Measurements from ENCODE around the gene SKOR1.

The SKOR1 gene

DNA sequence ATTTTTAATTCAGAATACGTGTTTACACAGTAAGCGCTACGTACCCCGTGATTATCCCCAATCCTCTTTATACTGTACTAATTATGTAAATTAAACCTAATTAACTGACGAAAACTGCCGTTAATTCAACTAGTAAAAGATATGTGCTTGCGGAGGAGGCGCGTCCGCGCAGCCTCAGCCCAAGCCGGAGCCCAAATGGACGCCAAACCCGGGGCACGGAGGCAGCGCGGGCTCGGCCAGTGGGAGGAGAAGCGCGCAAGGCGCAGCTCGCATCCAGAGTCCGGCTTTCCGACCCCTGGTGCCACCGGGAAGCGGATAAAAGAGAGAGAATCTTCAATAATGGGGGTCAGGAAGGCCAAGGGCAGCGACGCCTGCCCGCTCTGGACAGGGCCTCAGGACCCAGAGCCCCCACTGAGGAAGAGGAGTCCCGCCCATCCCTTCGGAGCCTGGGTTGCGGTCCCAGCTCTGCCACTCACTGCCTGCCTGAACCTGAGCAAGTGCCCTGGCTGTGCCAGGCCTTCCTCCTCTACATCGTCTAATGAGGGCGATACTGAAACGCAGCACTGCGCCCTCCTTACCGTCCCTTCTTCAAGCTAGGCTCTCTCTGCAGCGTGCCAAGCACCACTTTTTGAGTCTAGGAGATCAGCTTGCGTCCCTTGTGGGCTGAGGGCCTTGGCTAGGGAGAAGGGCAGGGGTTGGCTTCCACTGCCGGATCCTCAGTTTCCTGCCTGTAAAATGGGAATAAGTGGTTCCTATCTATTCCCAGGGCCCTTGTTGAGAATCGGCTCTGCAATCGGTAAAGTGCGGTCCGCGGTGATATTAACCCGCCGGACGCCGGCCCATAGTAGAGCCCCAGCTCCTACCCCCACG, 5.0 kb upstream of the SKOR1 start:
- no peak for DNase-seq

DNA sequence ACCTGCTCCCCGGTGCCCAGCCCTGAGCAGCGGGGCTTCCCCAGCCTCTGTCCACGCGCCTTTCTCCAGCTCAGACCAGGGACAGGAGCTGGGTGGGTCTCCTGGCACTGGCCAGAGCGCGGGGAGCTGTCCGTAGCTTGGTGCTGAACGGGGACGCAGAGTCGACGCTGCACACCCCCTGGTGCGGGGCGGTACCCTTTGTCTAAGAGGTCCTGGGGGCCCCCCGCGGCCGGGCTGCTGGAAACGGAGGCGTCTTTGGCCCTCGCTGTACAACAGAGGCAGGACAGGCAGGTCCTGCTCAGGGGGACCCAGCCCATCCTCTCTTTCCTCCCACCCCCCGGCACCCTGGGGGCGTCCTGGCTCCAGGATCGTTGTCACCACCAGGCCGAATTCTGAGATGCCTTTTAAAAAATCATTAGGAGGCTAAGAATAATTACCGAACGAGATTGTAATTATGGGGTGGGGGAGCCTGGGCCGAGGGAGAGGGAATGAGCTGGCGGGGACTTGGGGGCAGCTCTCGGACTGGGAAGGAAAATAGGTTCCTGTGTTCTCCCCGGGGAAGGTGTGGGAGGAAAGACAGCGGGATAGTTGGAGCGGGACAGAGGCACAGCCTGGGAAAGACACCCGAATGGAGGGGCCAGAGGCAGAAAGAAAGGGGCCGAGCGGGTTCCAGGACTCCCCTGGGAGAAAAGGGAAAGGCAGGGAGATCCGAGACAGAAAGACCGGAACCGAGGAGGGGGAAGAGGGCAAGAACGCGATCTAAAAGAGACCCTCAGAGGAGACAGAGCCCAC, 4.1 kb upstream of the SKOR1 start:
- no peak for DNase-seq

DNA sequence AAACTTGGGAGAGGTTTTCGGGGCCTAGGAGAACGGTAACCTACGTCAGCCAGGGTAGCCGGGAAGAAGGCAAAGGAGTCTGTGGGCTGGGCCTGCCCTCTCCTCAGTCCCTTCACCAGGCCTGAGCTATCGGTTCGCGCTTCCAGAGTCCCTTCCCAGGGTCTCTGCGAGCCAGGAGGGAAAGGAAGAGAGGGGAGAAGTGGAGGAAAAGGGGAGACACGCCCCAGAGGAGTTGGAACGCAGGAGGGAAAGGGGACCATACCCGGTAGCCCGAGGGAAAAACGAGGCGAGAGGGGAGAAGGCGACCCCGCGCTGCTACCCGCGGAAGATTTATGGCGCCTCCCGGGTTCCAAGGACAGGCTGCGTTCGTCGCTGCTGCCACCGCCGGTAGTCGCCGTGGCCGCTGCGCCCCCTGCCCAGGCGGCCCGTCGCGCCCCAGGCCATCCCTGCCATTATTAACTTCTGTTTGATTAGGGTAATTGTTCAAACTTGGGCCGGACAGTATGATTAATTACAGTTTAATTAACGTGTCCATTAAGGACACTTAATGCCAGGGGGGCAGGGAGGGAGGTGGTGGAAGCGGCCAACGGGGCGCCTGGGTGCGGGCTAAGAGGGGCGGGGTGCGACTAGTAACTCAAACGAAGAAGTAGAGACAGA, 3.4 kb upstream of the SKOR1 start:
- DNase-seq = no peak

DNA sequence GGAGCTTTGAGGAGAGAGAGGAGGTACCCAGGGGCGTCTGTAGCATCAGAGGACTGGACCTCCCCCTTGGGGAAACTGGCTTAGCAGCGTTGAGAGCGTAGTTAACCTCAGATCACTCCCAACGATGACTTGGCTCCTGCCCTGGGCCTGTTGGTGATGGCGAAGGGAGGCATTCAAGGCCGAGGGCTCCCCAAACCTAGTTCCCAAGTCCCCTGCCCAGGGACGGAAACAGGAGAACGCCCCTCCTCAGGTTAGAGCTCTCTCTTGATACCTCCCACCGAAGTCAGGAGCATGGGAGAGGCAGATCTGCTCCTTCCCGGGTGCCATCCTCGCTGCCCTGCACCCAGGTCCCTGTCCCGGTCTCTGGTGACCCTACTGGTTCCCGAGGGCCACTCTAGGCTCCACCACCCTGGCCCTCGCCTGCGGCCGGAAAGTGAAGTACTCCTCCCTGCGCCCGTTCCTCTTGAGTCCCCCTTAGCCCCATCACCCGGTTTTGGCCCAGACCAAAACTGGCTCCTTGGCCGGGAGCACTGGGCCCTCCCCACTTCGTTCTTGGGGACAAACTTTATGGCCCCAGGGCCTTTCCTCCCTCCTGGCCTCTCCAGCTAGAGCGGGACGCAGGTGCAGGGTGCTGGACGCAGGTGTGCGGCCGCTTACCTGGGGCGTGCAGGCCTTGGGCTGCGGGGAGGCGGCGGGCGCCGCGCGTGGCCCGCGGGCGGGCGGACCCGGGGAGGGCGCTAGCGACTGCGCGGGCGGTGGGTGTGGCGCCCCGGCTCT, 2.6 kb upstream of the SKOR1 start:
- DNase-seq = no peak

DNA sequence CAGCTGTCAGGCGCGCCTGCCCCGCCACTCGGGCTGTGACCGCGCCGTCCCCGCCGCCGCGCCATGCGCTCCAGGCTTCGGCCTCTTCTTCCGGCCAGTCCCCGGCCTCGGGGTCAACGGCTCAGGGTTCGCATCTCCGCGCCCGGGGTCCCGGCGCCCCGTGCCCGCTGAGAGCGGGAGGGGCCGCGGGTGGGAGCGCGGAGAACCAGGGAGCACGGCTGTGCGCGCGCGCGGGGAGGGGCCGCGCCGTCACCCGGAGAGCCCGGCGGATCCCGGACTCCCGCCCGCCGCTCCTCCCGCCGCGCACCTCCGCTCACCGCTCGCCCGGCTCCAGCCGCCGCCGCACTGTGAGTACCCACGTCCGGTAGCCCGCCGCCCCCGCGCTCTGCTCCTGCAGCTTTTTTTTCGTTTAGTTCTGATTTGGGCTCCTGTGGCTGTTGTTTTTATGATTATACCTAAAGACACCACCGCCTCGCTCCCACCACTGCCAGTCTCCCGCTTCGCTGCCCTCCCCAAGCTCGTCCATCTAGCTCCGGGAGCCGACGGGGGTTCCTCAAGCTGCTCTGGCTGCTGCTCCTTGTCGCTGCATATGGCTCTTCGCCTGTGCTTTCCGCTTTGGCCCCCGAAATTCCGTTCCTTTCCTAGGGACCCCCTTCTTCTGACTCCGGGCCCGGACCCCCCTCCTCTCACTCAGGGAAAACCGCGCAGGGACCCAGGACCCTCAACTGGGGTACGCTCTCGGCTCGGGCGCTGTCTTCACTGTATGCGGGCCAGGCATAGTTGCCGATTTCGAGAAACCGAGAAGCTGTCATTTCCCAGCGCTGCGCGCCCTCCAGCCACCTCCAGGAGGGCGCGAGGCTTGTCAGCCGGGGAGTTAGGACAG, 1.8 kb upstream of the SKOR1 start:
- no peak for DNase-seq

DNA sequence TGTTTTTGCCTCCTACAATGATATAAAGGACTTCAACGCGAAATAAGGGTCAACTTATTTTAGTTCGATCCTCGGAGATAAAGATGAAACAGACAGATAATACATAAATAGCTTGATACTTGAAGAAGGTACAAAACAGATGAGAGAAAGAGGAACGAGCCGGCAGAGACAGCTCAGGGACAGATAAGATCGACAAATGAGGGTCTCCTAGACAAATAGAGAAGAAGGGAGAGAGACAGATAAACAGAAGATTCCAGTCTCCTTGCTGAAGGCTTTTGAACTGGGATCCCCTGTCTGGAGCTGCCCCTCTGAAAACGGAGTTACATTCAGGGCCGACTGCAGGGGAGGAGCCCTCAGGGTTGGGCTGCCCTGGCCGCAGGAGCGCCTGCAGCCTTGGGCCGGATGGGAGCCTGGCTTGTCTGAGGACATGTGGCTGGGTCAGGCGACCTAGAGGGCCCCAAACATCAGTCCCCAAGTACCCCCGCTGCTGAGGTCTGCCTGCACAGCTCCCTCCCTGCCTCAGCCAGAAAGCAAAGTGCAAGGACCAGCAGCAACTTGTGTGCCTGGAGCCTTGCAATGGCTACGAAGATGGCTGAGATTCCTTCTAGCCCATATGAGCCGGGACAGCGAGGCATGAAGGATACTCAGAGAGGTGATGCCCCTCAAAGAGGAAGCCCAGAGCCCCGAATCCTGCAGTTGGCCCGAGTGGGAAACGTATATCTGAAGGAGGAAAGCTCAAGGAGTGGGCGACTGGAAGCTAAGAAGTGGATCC, 926 bp upstream of the SKOR1 start:
- no peak for DNase-seq

DNA sequence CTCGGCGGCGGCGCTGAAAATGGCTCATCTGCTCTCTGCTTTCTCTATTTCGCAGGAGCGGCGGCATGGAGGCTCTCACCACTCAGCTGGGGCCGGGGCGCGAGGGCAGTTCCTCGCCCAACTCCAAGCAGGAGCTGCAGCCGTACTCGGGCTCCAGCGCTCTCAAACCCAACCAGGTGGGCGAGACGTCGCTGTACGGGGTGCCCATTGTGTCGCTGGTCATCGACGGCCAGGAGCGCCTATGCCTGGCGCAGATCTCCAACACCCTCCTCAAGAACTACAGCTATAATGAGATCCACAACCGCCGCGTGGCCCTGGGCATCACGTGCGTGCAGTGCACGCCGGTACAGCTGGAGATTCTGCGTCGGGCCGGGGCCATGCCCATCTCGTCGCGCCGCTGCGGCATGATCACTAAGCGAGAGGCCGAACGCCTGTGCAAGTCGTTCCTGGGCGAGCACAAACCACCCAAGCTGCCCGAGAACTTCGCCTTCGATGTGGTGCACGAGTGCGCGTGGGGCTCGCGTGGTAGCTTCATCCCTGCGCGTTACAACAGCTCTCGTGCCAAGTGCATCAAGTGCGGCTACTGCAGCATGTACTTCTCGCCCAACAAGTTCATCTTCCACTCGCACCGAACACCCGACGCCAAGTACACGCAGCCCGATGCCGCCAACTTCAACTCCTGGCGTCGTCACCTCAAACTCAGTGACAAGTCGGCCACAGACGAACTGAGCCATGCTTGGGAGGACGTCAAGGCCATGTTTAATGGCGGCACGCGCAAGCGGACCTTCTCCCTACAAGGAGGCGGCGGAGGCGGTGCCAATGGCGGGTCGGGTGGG, 790 bp downstream of the SKOR1 start:
- no peak for DNase-seq

DNA sequence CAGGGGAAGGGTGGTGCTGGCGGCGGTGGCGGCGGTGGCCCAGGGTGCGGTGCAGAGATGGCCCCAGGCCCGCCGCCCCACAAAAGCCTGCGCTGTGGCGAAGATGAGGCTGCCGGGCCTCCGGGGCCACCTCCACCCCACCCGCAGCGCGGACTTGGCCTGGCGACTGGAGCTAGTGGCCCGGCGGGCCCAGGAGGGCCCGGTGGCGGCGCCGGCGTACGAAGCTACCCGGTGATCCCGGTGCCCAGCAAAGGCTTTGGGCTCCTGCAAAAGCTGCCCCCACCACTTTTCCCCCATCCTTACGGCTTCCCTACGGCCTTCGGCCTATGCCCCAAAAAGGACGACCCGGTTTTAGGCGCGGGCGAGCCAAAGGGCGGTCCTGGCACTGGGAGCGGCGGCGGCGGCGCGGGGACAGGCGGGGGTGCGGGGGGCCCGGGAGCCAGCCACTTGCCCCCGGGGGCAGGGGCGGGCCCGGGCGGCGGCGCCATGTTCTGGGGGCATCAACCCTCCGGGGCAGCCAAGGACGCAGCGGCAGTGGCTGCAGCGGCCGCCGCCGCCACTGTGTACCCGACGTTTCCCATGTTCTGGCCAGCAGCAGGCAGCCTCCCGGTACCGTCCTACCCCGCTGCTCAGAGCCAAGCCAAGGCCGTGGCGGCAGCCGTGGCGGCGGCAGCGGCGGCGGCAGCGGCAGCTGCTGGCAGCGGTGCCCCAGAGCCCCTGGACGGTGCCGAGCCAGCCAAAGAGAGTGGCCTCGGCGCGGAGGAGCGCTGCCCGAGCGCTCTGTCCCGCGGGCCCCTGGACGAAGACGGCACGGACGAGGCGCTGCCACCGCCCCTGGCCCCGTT, 1.6 kb downstream of the SKOR1 start:
- no peak for DNase-seq

DNA sequence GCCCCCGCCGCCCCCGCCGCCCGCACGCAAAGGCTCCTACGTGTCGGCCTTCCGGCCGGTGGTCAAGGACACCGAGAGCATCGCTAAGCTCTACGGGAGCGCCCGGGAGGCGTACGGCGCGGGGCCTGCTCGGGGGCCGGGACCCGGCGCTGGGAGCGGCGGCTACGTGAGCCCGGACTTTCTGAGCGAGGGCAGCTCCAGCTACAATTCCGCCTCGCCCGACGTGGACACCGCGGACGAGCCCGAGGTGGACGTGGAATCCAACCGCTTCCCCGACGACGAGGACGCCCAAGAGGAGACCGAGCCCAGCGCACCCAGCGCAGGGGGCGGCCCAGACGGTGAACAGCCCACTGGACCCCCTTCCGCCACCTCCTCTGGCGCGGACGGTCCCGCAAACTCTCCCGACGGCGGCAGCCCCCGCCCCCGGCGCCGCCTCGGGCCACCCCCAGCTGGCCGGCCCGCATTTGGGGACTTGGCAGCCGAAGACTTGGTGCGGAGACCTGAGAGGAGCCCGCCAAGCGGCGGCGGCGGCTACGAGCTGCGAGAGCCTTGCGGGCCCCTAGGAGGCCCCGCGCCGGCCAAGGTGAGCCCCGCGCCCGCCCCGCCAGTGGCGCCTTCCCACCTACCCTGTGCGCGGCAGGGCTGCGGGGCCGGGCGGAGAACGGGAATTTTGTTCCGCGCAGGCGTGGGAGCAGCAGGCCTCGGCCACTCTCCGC, 2.4 kb downstream of the SKOR1 start:
- no peak for DNase-seq

DNA sequence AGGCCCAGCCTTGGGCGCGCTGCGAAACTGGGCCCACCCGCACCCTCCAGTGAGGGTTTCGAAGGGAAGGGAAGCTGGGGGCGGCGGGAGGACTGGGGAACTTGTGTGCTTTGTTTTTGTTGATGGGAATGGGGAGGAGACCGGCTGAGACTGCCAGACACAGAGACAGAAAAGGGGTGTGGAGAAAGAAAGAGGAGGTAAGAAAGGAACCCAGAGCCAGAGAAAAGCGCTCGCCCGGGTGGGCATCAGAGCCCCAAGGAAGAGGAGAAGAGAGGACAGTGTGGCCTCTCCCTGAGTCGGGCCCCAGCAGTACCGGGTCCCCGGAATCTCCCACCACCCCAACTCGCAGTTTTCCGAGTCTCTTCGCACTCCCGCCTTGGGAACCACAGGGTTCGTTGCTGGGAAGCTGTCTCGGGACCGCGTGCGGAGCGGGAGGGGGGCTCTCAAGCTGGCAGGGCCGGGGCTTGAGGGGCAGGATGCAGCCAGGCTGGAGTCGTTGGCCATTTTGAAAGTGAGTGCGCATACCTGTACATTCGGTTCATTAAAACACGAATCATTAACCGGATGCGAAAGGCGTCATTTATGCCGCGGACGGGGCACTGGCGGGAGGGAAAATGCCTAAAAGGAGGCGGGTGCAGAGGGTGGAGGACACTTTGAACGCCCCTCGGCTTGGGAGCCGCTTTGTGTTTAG, 3.1 kb downstream of the SKOR1 start:
- DNase-seq = no peak

DNA sequence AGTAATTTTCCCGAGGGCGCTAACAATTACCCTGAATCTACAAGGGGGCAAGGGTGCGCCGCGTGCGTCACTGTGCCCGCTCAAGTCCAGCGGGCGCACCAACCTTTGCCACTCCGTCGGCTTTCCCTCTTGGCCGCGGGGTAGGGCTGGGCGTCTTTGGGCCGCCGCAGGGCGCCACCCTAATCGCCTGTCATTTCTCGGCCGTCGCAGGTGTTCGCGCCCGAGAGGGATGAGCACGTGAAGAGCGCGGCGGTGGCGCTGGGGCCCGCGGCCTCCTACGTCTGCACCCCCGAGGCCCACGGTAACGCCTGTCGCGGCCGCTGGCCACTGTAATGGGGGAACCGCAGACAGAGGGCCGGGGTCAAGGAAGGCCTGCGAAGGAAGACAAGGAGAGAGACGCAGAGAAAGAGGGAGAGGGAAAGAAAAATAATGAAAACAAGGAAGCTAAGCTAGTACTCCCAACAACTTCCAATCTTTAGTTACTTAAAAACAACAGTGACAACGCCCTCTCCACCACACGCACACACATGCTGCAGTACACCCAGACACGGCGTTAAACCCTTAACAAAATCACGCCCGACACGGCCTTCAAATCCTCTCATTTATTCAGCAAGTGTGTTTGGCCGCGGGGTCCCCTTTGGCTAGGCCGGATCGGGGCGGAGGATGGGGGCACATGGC, 3.8 kb downstream of the SKOR1 start:
- DNase-seq = no peak

DNA sequence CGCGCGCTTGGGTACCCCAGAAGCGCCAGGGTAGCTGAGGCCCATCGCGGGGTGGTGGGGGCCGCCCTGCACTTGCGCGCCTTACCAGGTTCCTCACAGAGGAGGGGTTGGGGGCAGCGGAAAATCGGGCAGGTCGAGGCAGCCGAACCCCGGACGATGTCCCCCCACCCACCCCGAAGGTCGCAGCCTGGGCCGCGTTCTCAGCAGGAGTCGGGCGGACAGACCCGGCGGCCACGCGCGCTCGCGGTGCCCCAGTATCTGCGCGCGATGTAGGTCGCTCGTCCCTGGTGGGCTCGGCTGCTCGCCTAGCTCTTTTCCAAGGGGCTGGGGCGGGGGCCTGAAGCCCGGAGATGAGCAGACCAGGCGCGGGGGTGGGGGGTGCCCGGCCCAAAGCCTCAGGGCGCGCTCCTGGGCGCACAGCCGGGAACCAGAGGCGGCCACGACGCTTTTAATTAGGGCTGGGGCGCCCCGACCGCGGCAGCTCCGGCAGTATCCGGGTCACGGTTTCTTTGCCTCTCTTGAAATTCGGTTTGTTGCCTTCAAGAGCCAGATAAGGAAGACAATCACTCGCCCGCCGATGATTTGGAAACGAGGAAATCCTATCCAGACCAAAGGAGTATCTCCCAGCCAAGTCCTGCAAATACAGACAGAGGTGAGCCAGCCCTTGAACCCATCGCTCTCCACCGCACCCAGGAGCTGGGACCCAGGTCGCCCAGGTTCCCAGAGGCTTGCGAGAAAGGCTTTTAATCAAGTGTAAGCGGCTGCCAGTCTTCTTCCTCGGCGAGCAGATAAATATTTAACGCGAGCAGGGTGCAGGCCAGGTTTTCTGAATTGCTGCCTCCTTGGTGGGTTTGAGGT, 4.6 kb downstream of the SKOR1 start:
- no peak for DNase-seq

DNA sequence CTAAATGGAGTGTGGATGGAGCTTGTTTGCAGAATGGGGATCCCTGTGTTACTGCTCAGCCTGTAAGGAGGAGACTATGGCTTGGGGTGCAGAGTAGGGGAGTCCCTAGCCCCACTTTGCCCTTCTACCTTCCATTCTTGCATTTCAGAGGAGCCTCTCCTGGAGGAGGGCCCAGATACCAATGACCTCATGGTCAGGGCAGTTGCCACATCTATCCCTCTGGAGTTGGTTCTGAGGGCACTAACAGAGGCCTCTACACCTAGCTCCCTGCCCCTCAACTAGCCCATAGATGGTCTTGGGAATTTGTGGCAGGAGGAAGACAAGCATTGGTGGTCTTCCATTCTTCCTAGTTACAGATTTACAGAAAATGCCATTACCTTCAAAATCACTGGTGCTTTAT, 6.1 kb downstream of the SKOR1 start:
- DNase-seq = no peak

DNA sequence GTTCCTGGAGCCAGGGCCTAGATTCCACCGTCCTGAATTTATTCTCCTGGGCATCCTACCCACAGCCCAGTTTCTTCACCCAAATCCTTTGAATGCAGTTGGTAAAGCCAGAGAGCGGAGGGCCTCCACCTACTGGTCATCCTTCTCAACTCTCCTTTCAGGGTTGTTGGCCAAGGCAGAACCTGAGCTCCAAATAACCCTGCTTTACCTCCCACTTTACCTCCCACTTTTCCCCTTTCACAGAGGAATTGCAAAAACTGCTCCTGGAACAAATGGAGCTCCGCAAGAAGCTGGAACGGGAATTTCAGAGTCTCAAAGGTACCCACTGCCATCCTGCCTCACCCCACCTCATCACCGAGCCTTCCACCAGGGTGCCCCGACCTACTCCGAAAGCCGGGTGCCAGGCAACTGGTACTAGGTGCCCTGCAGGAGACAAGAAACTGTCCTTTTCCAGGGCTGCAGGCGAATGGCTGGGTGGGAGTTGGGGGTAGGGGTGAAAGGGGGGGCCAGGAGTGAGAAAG, 6.8 kb downstream of the SKOR1 start:
- DNase-seq = no peak

DNA sequence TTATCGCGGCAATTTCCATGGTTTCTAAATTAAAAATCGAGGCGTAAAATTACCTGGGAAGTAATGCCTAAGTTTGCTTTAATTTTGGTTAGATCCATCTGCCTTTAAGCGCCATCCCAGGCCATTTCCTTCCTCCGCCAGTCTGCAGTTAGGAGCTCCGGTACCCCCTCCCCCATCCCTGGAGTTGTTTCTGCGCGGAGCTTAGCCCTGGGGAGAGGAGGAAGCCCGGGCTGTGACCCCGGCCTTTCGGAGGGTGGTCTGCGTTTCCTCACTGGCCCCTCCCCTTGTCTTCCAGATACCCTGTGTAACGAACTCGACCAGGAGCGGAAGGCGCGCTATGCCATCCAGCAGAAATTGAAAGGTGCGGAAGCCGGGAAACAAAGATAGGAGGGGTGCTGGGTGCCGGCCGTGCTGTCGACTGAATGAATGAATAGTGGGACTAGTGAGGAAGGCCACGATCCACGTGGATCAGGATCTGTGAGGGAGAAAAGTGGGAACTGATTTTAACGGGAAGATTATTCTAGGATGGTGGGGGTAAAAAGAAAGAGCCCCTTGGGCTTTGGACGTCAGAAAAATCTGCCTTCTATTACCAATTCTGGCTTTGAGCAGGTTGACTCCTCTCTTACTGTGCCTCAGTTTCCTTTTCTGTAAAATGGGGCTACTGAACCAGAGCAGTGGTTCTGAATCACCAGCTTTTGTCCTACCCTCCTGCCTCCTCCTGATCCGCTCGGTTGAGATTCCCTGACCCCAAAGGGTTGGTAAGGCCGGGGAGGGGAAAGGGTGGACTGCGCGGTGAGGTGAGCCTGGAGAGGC, 7.8 kb downstream of the SKOR1 start:
- DNase-seq = no peak

All from CD4-positive, alpha-beta T cell treated with Interleukin-15 for 1 hour (primary cell).